ENCODE data around the gene TMPRSS7.
"Not testable (repeated sequence)": the region's sequence is repeated elsewhere in the genome, so short reads cannot be mapped to it uniquely, and the experiment has no call there.

Gene TMPRSS7

GRCh38 chr3:112012205-112012992 lies 22.1 kb upstream of the TMPRSS7 start:
- no peak for DNase-seq

GRCh38 chr3:112013058-112013783 lies 21.3 kb upstream of the TMPRSS7 start:
- DNase-seq, result peak; percentile 53

GRCh38 chr3:112013784-112014143 lies 20.8 kb upstream of the TMPRSS7 start:
- no peak for DNase-seq

GRCh38 chr3:112017091-112017490 lies 17.4 kb upstream of the TMPRSS7 start:
- peak; percentile 27 for DNase-seq

- no peak for DNase-seq
Observed at GRCh38 chr3:112018712-112019111, 15.8 kb upstream of the TMPRSS7 start.

- DNase-seq, result no peak
Observed at GRCh38 chr3:112019716-112020115, 14.8 kb upstream of the TMPRSS7 start.

GRCh38 chr3:112020674-112021085 lies 13.9 kb upstream of the TMPRSS7 start:
- DNase-seq, result no peak

- no peak for DNase-seq
Observed at GRCh38 chr3:112027142-112027541, 7.4 kb upstream of the TMPRSS7 start.

- no peak for DNase-seq
Observed at GRCh38 chr3:112027826-112028225, 6.7 kb upstream of the TMPRSS7 start.

GRCh38 chr3:112030901-112031300 lies 3.6 kb upstream of the TMPRSS7 start:
- DNase-seq, result no peak

- DNase-seq, result no peak
Observed at GRCh38 chr3:112032098-112032731, 2.3 kb upstream of the TMPRSS7 start.

- DNase-seq, result no peak
Observed at GRCh38 chr3:112035241-112035640, 705 bp downstream of the TMPRSS7 start.

GRCh38 chr3:112037194-112037593 lies 2.7 kb downstream of the TMPRSS7 start:
- not testable (repeated sequence) for DNase-seq

- DNase-seq, result no peak
Observed at GRCh38 chr3:112038863-112039262, 4.3 kb downstream of the TMPRSS7 start.

- DNase-seq, result no peak
Observed at GRCh38 chr3:112041321-112041720, 6.8 kb downstream of the TMPRSS7 start.

GRCh38 chr3:112042842-112043280 lies 8.3 kb downstream of the TMPRSS7 start:
- DNase-seq, result no peak

GRCh38 chr3:112043621-112044201 lies 9.2 kb downstream of the TMPRSS7 start:
- DNase-seq, result peak; percentile 38

GRCh38 chr3:112046599-112046998 lies 12.1 kb downstream of the TMPRSS7 start:
- DNase-seq, result no peak

GRCh38 chr3:112047264-112047663 lies 12.7 kb downstream of the TMPRSS7 start:
- DNase-seq, result no peak

- DNase-seq, result no peak
Observed at GRCh38 chr3:112048911-112049310, 14.4 kb downstream of the TMPRSS7 start.

GRCh38 chr3:112053229-112053628 lies 18.7 kb downstream of the TMPRSS7 start:
- no peak for DNase-seq

GRCh38 chr3:112056451-112056929 lies 22.0 kb downstream of the TMPRSS7 start:
- DNase-seq, result no peak

- DNase-seq, result no peak
Observed at GRCh38 chr3:112059497-112059896, 25.0 kb downstream of the TMPRSS7 start.

Measured in MV-4-11 (cell line).